Mucosa of rectum (tissue), 2 donors: ENCODE measurements around the gene WEE1.

Experiments
- H3K27ac ChIP-seq, 2 donors: one replicate each; pipeline ENCODE4 v1.7.0; 2013; ENCODE audit warnings: inconsistent platforms in 2 of 2, low read depth in 2 of 2, low read length in 2 of 2
- H3K27me3 ChIP-seq, 2 donors: one replicate each; pipeline ENCODE4 v1.7.0; 2013; ENCODE audit warnings: low read length in 2 of 2; ENCODE audit not compliant: control insufficient read depth in 2 of 2, insufficient read depth in 2 of 2
- H3K36me3 ChIP-seq, 2 donors: one replicate each; pipeline ENCODE4 v1.7.0; 2013; ENCODE audit warnings: low read length in 2 of 2; ENCODE audit not compliant: control insufficient read depth in 2 of 2, insufficient read depth in 2 of 2
- H3K4me1 ChIP-seq, 2 donors: one replicate each; pipeline ENCODE4 v1.7.0; 2013; ENCODE audit warnings: low read length in 2 of 2, mild to moderate bottlenecking in 1 of 2; ENCODE audit not compliant: control insufficient read depth in 2 of 2, insufficient read depth in 2 of 2
- H3K4me3 ChIP-seq, 2 donors: one replicate each; pipeline ENCODE4 v1.7.0; 2013; ENCODE audit warnings: low read length in 2 of 2
- H3K9ac ChIP-seq, 2 donors: one replicate each; pipeline ENCODE4 v1.7.0; 2013; ENCODE audit warnings: low read length in 2 of 2, low read depth in 1 of 2, mild to moderate bottlenecking in 1 of 2
- H3K9me3 ChIP-seq, 2 donors: one replicate each; pipeline ENCODE4 v1.7.0; 2013; ENCODE audit warnings: low read length in 2 of 2; ENCODE audit not compliant: control insufficient read depth in 2 of 2
- donor health status: healthy.
- donor health status: Normal muscosa, but diverticular disease.

WEE1 gene

DNA sequence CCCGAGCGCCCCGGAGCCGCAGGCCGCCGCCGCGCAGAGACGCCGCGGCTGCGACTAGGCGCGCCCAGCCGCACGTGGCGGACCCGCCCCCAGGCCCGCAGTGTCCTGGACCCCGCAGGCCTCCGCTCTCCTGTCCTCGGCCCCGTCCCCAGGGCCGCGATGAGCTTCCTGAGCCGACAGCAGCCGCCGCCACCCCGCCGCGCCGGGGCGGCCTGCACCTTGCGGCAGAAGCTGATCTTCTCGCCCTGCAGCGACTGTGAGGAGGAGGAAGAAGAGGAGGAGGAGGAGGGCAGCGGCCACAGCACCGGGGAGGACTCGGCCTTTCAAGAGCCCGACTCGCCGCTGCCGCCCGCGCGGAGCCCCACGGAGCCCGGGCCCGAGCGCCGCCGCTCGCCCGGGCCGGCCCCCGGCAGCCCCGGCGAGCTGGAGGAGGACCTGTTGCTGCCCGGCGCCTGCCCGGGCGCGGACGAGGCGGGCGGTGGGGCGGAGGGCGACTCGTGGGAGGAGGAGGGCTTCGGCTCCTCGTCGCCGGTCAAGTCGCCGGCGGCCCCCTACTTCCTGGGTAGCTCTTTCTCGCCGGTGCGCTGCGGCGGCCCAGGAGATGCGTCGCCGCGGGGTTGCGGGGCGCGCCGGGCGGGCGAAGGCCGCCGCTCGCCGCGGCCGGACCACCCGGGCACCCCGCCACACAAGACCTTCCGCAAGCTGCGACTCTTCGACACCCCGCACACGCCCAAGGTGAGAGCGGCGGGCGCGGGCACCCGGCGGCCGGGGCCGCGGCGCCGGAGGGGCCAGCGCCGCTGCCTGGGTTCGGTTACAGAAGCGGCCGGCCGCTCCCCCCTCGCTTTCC lies 528 bp downstream of the WEE1 start:
- Histone ChIP-seq H3K4me1 (peaks cover 6 to 27% of the 10 kb centered on the region in 2 donors), H3K27ac (peak overlapping the region; percentile 93 to 96), H3K27me3 (no peaks in the 10 kb centered on the region), H3K4me3 (peak overlapping the region; percentile 88 to 89), H3K9ac (peak overlapping the region; percentile 85 to 96), H3K9me3 (no peaks in the 10 kb centered on the region), H3K36me3 (peaks cover 4% of the 10 kb centered on the region in 2 donors)

DNA sequence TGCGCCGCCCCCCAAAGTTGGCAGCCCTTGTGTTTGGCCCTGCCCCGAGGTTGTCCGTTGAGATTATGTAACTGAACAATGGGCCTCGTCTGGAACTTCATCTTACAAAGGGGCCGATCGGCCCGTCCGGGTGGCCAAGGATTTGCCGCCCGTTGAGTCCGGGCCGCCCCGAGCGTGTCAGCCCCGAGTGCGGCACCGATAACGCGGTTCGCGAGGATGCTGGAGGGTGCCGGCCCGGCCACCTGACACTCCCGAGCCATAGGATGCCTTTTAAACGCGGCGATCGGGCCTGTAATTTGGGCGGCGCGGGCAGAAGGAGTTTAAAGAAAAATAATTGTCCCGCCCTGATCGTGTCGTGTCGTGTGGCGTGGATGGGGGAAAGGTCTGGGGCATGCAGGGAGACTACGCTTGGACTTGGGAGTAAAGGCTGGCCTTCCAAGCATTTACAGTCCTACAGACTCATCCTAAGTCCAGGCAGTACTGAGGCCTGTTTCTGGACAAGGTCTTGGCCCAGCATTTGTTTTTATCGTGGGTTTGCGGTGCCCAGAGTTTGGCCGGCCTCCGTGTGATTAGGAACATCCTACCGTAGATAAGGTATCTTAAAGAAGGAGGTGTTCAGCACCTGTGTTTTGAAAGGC lies 1.3 kb downstream of the WEE1 start:
- no peaks in the 10 kb centered on the region for H3K27me3 ChIP-seq
- peaks cover 4% of the 10 kb centered on the region in 2 donors for H3K36me3 ChIP-seq
- H3K9ac ChIP-seq: peak overlapping the region; percentile 85 to 96
- H3K4me1 ChIP-seq: peaks cover 5 to 20% of the 10 kb centered on the region in 2 donors
- H3K27ac ChIP-seq: peak overlapping the region; percentile 93 to 96
- peak overlapping the region; percentile 88 to 89 for H3K4me3 ChIP-seq
- H3K9me3 ChIP-seq: no peaks in the 10 kb centered on the region

DNA sequence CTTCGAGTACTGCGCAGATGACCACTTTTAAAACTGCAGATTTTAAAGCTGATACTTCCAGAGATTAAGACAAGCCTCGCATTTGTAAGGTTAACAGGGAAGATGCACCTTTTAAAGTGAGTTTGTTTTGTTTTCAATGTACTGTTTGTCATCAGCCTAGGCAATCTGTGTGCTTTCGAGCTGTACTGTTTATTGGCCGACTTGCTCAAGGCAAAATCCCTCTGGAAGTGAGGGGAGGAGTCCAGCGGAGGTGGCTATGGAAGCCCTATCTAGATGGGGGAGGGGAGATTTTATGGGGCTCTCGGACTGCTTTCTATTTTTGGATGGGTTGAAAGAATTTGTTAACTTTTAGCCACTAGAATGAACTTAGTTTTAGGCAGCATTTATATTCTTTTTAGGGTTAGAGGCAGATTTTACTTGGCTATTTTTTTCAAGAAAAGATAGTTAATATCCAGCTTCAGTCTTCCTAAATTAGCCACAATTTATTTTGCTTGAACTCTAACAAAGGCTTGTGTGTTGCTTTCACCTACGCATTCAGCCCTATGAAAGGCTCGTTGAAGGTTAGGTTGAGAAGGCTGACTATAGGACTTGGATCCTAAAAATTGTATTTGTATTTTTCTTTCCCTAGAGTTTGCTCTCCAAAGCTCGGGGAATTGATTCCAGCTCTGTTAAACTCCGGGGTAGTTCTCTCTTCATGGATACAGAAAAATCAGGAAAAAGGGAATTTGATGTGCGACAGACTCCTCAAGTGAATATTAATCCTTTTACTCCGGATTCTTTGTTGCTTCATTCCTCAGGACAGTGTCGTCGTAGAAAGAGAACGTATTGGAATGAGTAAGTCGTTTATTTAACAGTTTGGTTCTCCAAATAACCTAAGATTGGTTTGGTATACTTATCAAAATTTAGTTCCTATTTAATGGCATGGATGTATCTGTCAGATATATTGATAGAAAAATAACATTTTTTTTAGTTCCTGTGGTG lies 2.1 kb downstream of the WEE1 start:
- Histone ChIP-seq H3K27me3 (no peaks in the 10 kb centered on the region), H3K4me3 (peak overlapping the region; percentile 88 to 89), H3K4me1 (peaks cover 2 to 14% of the 10 kb centered on the region in 2 donors), H3K9me3 (no peaks in the 10 kb centered on the region), H3K27ac (peak overlapping the region; percentile 93 to 96), H3K9ac (peak overlapping the region; percentile 85 to 96), H3K36me3 (peaks cover 4% of the 10 kb centered on the region in 2 donors)

DNA sequence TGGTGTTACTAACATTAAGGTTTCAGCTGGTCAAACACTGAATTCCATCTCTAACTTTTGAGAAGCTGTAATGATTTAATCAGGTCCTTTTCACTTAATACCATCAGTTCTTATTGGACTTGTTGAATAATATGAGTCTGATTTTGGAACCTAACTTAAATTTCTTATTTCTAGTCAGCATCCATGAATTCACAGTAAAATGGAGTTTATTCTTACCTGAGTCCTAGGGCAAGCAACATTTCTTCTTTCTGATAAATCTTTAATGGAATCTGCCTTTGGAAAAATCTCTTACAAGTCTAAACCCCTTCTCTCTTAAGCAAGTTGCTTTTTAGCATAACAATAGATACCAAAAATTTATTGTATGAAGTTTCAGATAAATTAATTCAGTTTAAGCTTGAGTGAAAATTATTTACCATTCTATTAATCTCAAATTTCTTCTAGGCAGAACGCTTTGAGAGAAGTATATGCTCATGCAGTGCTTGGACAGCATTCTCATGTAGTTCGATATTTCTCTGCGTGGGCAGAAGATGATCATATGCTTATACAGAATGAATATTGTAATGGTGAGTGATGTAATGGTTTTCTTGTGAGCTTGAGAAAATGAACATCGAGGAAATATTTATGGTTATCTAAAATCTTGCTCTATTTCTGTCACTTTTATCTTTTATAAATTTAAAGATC lies 3.4 kb downstream of the WEE1 start:
- peak overlapping the region; percentile 88 to 89 for H3K4me3 ChIP-seq
- H3K9ac ChIP-seq: peak overlapping the region; percentile 17 to 96
- H3K9me3 ChIP-seq: no peaks in the 10 kb centered on the region
- peaks cover 6% of the 10 kb centered on the region in 2 donors for H3K36me3 ChIP-seq
- peaks cover 2 to 14% of the 10 kb centered on the region in 2 donors for H3K4me1 ChIP-seq
- H3K27me3 ChIP-seq: no peaks in the 10 kb centered on the region
- no peak overlapping the region for H3K27ac ChIP-seq

DNA sequence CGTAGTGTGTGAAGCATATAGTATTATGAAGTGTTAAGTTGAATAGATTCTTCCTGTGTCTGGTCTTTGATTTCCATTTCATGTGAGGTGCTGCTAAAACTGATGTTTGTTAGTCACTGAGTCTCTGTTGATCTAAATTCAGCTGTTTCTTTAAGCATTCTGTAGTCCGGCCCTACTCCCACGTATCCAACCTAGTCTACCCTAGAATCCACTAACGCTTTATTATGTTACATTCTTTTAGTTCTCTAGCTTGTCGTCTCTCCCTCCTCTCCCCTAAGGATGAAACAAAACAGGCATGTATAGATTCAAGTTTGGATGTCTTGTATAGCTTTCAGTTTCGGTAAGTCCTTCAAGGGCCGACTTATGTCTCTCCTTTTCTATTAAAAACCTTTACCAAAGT lies 4.1 kb downstream of the WEE1 start:
- peak overlapping the region; percentile 44 for H3K27ac ChIP-seq
- H3K9me3 ChIP-seq: no peaks in the 10 kb centered on the region
- H3K27me3 ChIP-seq: no peaks in the 10 kb centered on the region
- peak overlapping the region in 1 of 2 donors; percentile 49 for H3K9ac ChIP-seq
- peaks cover 2 to 14% of the 10 kb centered on the region in 2 donors for H3K4me1 ChIP-seq
- peak overlapping the region; percentile 45 to 66 for H3K4me3 ChIP-seq
- peaks cover 11% of the 10 kb centered on the region in 2 donors for H3K36me3 ChIP-seq

DNA sequence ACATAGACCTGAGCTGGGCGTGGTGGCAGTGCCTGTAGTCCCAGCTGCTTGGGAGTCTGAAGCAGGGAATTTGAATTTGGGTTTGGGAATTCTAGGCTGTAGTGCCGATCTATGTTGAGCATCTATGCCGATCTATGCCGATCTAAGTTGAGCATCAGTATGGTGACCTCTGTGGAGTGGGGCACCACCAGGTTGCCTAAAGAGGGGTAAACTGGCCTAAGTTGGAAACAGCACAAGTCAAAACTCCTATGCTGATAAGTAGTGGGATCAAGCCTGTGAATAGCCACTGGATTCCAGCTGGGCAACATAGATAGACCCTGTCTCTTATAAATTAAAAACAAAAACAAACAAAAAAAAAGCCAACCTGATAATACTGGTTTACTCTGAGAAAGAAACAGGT lies 7.4 kb downstream of the WEE1 start:
- H3K27ac ChIP-seq: no peak overlapping the region
- peaks cover 20 to 26% of the 10 kb centered on the region in 2 donors for H3K36me3 ChIP-seq
- no peaks in the 10 kb centered on the region for H3K9me3 ChIP-seq
- H3K9ac ChIP-seq: no peak overlapping the region
- H3K4me1 ChIP-seq: peaks cover 2 to 3% of the 10 kb centered on the region in 2 donors
- H3K27me3 ChIP-seq: no peaks in the 10 kb centered on the region
- H3K4me3 ChIP-seq: no peak overlapping the region

DNA sequence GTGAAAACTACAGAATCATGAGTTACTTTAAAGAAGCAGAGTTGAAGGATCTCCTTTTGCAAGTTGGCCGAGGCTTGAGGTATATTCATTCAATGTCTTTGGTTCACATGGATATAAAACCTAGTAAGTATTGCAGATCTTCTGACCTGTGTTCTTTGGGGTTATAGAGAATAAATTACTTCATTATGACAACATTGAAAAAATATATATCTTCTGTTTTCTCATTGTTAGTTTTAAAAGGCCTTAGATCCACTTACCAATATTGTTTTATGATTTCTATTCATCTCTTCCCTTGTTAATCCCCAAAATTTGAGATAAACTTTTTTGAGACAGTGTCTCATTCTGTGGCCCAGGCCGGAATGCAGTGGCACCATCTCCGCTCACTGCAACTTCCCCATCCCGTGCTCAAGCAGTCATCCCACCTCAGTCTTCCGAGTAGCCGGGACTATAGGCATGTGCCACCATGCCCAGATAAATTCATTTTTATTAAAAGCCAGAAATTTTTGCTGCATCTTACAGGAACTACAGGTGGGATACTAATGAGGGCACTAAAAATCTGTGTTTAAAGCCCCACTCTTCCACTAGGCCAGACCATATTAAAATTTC lies 8.2 kb downstream of the WEE1 start:
- Histone ChIP-seq H3K36me3 (peaks cover 25 to 30% of the 10 kb centered on the region in 2 donors), H3K27ac (no peak overlapping the region), H3K4me3 (no peak overlapping the region), H3K9me3 (no peaks in the 10 kb centered on the region), H3K4me1 (peaks cover 2 to 3% of the 10 kb centered on the region in 2 donors), H3K27me3 (no peaks in the 10 kb centered on the region), H3K9ac (no peak overlapping the region)

DNA sequence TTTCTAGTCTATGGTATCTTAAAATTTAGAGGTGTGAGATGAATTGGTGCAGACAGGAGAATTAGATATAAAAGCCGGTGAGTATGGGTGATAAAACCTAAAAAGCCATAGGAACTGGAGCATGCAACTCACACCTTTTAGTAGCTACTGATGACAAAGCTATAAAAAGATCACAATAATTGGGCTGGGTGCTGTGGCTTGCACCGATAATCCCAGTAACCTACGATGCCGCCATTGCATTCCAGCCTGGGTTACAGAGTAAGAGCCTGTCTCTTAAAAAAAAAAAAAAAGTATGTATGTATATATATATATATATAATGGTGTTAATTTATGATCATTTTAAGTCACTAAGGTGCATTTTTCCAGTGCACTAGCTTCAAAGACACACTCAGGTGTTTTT lies 17.2 kb downstream of the WEE1 start:
- Histone ChIP-seq H3K27ac (no peak overlapping the region), H3K36me3 (peaks cover 22 to 26% of the 10 kb centered on the region in 2 donors), H3K9me3 (no peaks in the 10 kb centered on the region), H3K4me1 (no peaks in the 10 kb centered on the region), H3K27me3 (no peaks in the 10 kb centered on the region), H3K4me3 (no peak overlapping the region), H3K9ac (no peak overlapping the region)
